Esophagus squamous epithelium (tissue), 5 donors: ENCODE data around the gene LRP1B. TPM values are rescaled to one million over a fixed set of nuclear protein-coding genes. Genes with fewer than 3 reads are reported as not detected.

Experiments
- DNase-seq: peaks from one replicate; lab custom pipeline; 2025; lab: John Stamatoyannopoulos, UW
- H3K27ac ChIP-seq, 4 donors: fragments of 200-600 bp; sonication (generic); one replicate each; pipeline ENCODE4 v1.5.1; 2016 to 2019; ENCODE audit warnings: mild to moderate bottlenecking in 1 of 4
- H3K27me3 ChIP-seq, 4 donors: fragments of 200-600 bp; sonication (generic); 1 replicate in 3 of 4; 2 replicates in 1 of 4; pipeline versions ENCODE4 v1.5.1 to v1.6.0; 2017 to 2021; ENCODE audit warnings: antibody characterized with exemption in 1 of 4
- H3K36me3 ChIP-seq, 3 donors: fragments of 200-600 bp; sonication (generic); one replicate each; pipeline ENCODE4 v1.5.1; 2016 to 2019
- H3K4me1 ChIP-seq, 3 donors: fragments of 200-600 bp; sonication (generic); one replicate each; pipeline ENCODE4 v1.5.1; 2017 to 2019
- H3K4me3 ChIP-seq, 4 donors: fragments of 200-600 bp; sonication (generic); 1 replicate in 3 of 4; 2 replicates in 1 of 4; pipeline ENCODE4 v1.5.1; 2016 to 2019; ENCODE audit warnings: mild to moderate bottlenecking in 2 of 4, moderate library complexity in 1 of 4
- H3K9me3 ChIP-seq, 3 donors: fragments of 200-600 bp; sonication (generic); one replicate each; pipeline ENCODE4 v1.5.1; 2016 to 2019
- CTCF ChIP-seq, 6 experiments: fragments of 450-650 bp in 4 of 6; fragments of 200-600 bp in 2 of 6; sonication (generic) in 2 of 6; IDR thresholded peaks; one replicate each; pipeline ENCODE4 v1.5.1; 2016 to 2019; ENCODE audit warnings: antibody characterized with exemption in 6 of 6, mild to moderate bottlenecking in 4 of 6, moderate library complexity in 4 of 6
- POLR2A ChIP-seq, 4 donors: fragments of 450-650 bp; IDR thresholded peaks; one replicate each; pipeline ENCODE4 v1.6.1; 2017; ENCODE audit warnings: antibody characterized with exemption in 4 of 4, mild to moderate bottlenecking in 4 of 4, moderate library complexity in 3 of 4
- whole genome bisulfite sequencing, 2 donors: methylation state at CpG; one replicate each; pipeline ENCODE4 v1.1.5; 2018; 5-methylcytosine and 5-hydroxymethylcytosine counted together
- intact Hi-C: fragments of 100-400 bp; cut with DNase I; formaldehyde crosslinking; loops from one replicate; pipeline ENCODE4 v1.15.0; 2022
- total RNA-seq, 4 donors: library from RNA; depleted of rRNA; stranded (reverse); fragments of >200 nt; gene quantifications; one replicate each; pipeline ENCODE4 v1.1.0, GENCODE V29; 2016
- donor health status: DM: yes; HTN: yes; CAD: no.

LRP1B gene
- total RNA-seq, 4 donors from 2014 or later = 0.04 to 1.1 (median 0.23) TPM

- Histone ChIP-seq H3K4me3 (no peak overlapping the region), H3K27me3 (no peaks in the 10 kb centered on the region), H3K4me1 (no peaks in the 10 kb centered on the region), H3K27ac (no peak overlapping the region), H3K9me3 (no peaks in the 10 kb centered on the region), H3K36me3 (no peaks in the 10 kb centered on the region)
- intact Hi-C loops = no loop called here
- TF ChIP-seq POLR2A (IDR thresholded peaks at IDR 0.05) (no peak), CTCF (IDR thresholded peaks at IDR 0.05) (no peak)
- 76 to 77% methylated on average over 1 of the region's 1 CpG for WGBS, 2 donors
- no peak for DNase-seq
These were observed 782.3 kb downstream of the LRP1B start for GRCh38 chr2:141348481-141348880.

GRCh38 chr2:141341444-141341843, 789.4 kb downstream of the LRP1B start:
- no peaks in the 10 kb centered on the region for H3K9me3 ChIP-seq
- DNase-seq = no peak
- no peaks in the 10 kb centered on the region for H3K27me3 ChIP-seq
- no peaks in the 10 kb centered on the region for H3K4me1 ChIP-seq
- no peaks in the 10 kb centered on the region for H3K36me3 ChIP-seq
- TF ChIP-seq CTCF (IDR thresholded peaks at IDR 0.05) (no peak), POLR2A (IDR thresholded peaks at IDR 0.05) (no peak)
- H3K27ac ChIP-seq = no peak overlapping the region
- intact Hi-C loops = no loop called here
- H3K4me3 ChIP-seq = no peak overlapping the region
- WGBS, 2 donors = 36 to 56% methylated on average over 2 of the region's 2 CpGs

- H3K4me3 ChIP-seq = no peak overlapping the region
- no peaks in the 10 kb centered on the region for H3K36me3 ChIP-seq
- DNase-seq = no peak
- H3K27me3 ChIP-seq = no peaks in the 10 kb centered on the region
- H3K4me1 ChIP-seq = no peaks in the 10 kb centered on the region
- no peak for TF ChIP-seq CTCF (IDR thresholded peaks at IDR 0.05)
- TF ChIP-seq POLR2A (IDR thresholded peaks at IDR 0.05) = no peak
- intact Hi-C loops = no loop called here
- H3K27ac ChIP-seq = no peak overlapping the region
- WGBS, 2 donors = 33 to 100% methylated on average over 1 of the region's 1 CpG
- no peaks in the 10 kb centered on the region for H3K9me3 ChIP-seq
These were observed 799.7 kb downstream of the LRP1B start for GRCh38 chr2:141331127-141331526.

- intact Hi-C loops = no loop called here
- Histone ChIP-seq H3K4me1 (no peaks in the 10 kb centered on the region), H3K27ac (no peak overlapping the region), H3K9me3 (no peaks in the 10 kb centered on the region), H3K27me3 (no peaks in the 10 kb centered on the region), H3K4me3 (no peak overlapping the region), H3K36me3 (no peaks in the 10 kb centered on the region)
- TF ChIP-seq CTCF (IDR thresholded peaks at IDR 0.05) (no peak), POLR2A (IDR thresholded peaks at IDR 0.05) (no peak)
- no peak for DNase-seq
- WGBS, 2 donors = 55 to 61% methylated on average over 1 of the region's 1 CpG
These were observed 800.9 kb downstream of the LRP1B start for GRCh38 chr2:141329964-141330363.

- DNase-seq = no peak
- WGBS, 2 donors = 45 to 47% methylated on average over 1 to 2 of the region's 2 CpGs
- Histone ChIP-seq H3K4me1 (no peaks in the 10 kb centered on the region), H3K27ac (no peak overlapping the region), H3K36me3 (no peaks in the 10 kb centered on the region), H3K4me3 (no peak overlapping the region), H3K27me3 (no peaks in the 10 kb centered on the region), H3K9me3 (no peaks in the 10 kb centered on the region)
- intact Hi-C loops = no loop called here
- TF ChIP-seq POLR2A (IDR thresholded peaks at IDR 0.05) (no peak), CTCF (IDR thresholded peaks at IDR 0.05) (no peak)
These were observed 807.2 kb downstream of the LRP1B start for GRCh38 chr2:141323571-141323970.
